NCI-H2107 treated with DMSO at 0.1 percent for 48 hours (cell line): ENCODE results near the gene NUBP2.

ENCODE experiments used
- DNase-seq: peaks from one replicate; lab custom pipeline; 2025; ENCODE audit not compliant: unreplicated experiment; lab: John Stamatoyannopoulos, UW

Gene NUBP2

GRCh38 chr16:1781758-1782407 lies 877 bp upstream of the NUBP2 start:
- DNase-seq = no peak

GRCh38 chr16:1784977-1785845 lies 2.5 kb downstream of the NUBP2 start:
- DNase-seq = no peak

- no peak for DNase-seq
These were observed 3.0 kb downstream of the NUBP2 start for GRCh38 chr16:1785846-1786170.

- no peak for DNase-seq
These were observed 3.7 kb downstream of the NUBP2 start for GRCh38 chr16:1786242-1787055.

GRCh38 chr16:1787056-1787321 lies 4.2 kb downstream of the NUBP2 start:
- no peak for DNase-seq

- DNase-seq = no peak
These were observed 4.7 kb downstream of the NUBP2 start for GRCh38 chr16:1787322-1788094.

- no peak for DNase-seq
These were observed 5.4 kb downstream of the NUBP2 start for GRCh38 chr16:1788095-1788707.

- no peak for DNase-seq
These were observed 5.9 kb downstream of the NUBP2 start for GRCh38 chr16:1788708-1789100.

- no peak for DNase-seq
These were observed 6.9 kb downstream of the NUBP2 start for GRCh38 chr16:1789643-1790045.

- DNase-seq = no peak
These were observed 7.5 kb downstream of the NUBP2 start for GRCh38 chr16:1790261-1790610.

GRCh38 chr16:1790611-1791255 lies 8.0 kb downstream of the NUBP2 start:
- no peak for DNase-seq

- DNase-seq = no peak
These were observed 8.6 kb downstream of the NUBP2 start for GRCh38 chr16:1791256-1791942.

- no peak for DNase-seq
These were observed 9.4 kb downstream of the NUBP2 start for GRCh38 chr16:1791943-1792812.

- no peak for DNase-seq
These were observed 10.2 kb downstream of the NUBP2 start for GRCh38 chr16:1792836-1793577.

- DNase-seq = no peak
These were observed 10.9 kb downstream of the NUBP2 start, which contains the start of gene IGFALS for GRCh38 chr16:1793578-1794220. TSS of gene IGFALS (minus strand) at chr16:1793705. CDS start at chr16:1793652, 53 bp downstream.

GRCh38 chr16:1794221-1794871 lies 11.6 kb downstream of the NUBP2 start:
- DNase-seq = peak; percentile 58
